Endodermal cell (in vitro differentiated cells): ENCODE data around the gene PRRX2. TPM values are rescaled to one million over a fixed set of nuclear protein-coding genes. Genes with fewer than 3 reads are reported as not detected.

Experiments
- DNase-seq: peaks from one replicate; pipeline ENCODE4 v3.0.0-alpha.2; 2017
- H3K27ac ChIP-seq: 2 replicates; pipeline ENCODE4 v1.5.1; 2013; ENCODE audit warnings: mild to moderate bottlenecking, low read depth, low read length, moderate library complexity
- H3K27me3 ChIP-seq: 2 replicates; pipeline ENCODE4 v1.6.1; 2013; ENCODE audit warnings: mild to moderate bottlenecking, low read length, moderate library complexity; ENCODE audit not compliant: insufficient read depth, control insufficient read depth, poor library complexity, severe bottlenecking
- H3K36me3 ChIP-seq: 2 replicates; pipeline ENCODE4 v1.7.0; 2013; ENCODE audit warnings: mild to moderate bottlenecking, low read length, moderate library complexity; ENCODE audit not compliant: control insufficient read depth, insufficient read depth
- H3K4me1 ChIP-seq: one replicate; pipeline ENCODE4 v1.7.0; 2013; ENCODE audit warnings: low read length; ENCODE audit not compliant: control insufficient read depth, insufficient read depth
- H3K4me3 ChIP-seq: 2 replicates; pipeline ENCODE4 v1.5.1; 2013; ENCODE audit warnings: mild to moderate bottlenecking, low read length, moderate library complexity
- H3K9ac ChIP-seq: 2 replicates; pipeline ENCODE4 v1.6.1; 2013; ENCODE audit warnings: mild to moderate bottlenecking, low read length, moderate library complexity; ENCODE audit not compliant: poor library complexity, severe bottlenecking; ENCODE audit errors: extremely low read depth
- H3K9me3 ChIP-seq: 2 replicates; pipeline ENCODE4 v1.6.1; 2013; ENCODE audit warnings: mild to moderate bottlenecking, low read length, moderate library complexity; ENCODE audit not compliant: control insufficient read depth
- H3K27ac Mint-ChIP-seq: 2 replicates; pipeline ENCODE4 v1.8.0; 2020; ENCODE audit warnings: mixed read lengths
- H3K27me3 Mint-ChIP-seq: 2 replicates; pipeline ENCODE4 v1.8.0; 2021; ENCODE audit warnings: mild to moderate bottlenecking, mixed read lengths; ENCODE audit not compliant: insufficient read depth
- H3K36me3 Mint-ChIP-seq: 2 replicates; pipeline ENCODE4 v1.8.0; 2020; ENCODE audit warnings: low read depth, mixed read lengths
- H3K4me1 Mint-ChIP-seq: 2 replicates; pipeline ENCODE4 v1.8.0; 2020; ENCODE audit warnings: mixed read lengths
- H3K4me3 Mint-ChIP-seq: 2 replicates; pipeline ENCODE4 v1.8.0; 2020; ENCODE audit warnings: mild to moderate bottlenecking, moderate library complexity, mixed read lengths
- H3K9me3 Mint-ChIP-seq: 2 replicates; pipeline ENCODE4 v1.8.0; 2020; ENCODE audit warnings: mild to moderate bottlenecking, mixed read lengths
- CTCF ChIP-seq: fragments of 200-600 bp; sonication (generic); conservative IDR thresholded peaks from 2 replicates; pipeline ENCODE4 v1.5.0; 2021; ENCODE audit warnings: antibody characterized with exemption, mild to moderate bottlenecking
- WGBS, 2 experiments: methylation state at CpG; one replicate each; pipeline versions ENCODE4 v1.1.5 to v1.1.7; 2013; ENCODE audit warnings: missing lambda C conversion rate in 2 of 2, mixed read lengths in 1 of 2; ENCODE audit not compliant: insufficient coverage in 1 of 2, insufficient read length in 1 of 2; 5-methylcytosine and 5-hydroxymethylcytosine counted together
- total RNA-seq, 2 donors: library from RNA; stranded (reverse); fragmentation: NEBNext Ultra II Directional in 1 of 2; extraction: Animal tissue kit (Norgen Biotek cat#: 25700) in 1 of 2; gene quantifications; 2 replicates in 1 of 2; 3 replicates in 1 of 2; pipeline ENCODE4 v1.2.1, GENCODE V29; 2021

The PRRX2 gene
- total RNA-seq, 2 donors from 2014 or later = 1.0 to 3.8 TPM

- H3K36me3 ChIP-seq = peaks cover 57% of the 10 kb centered on the region
- DNase-seq = no peak
- 91 to 93% methylated on average over 5 to 9 of the region's 9 CpGs for WGBS, 2 experiments
Observed at GRCh38 chr9:129637102-129637501, 28.3 kb upstream of the PRRX2 start.

GRCh38 chr9:129637673-129638439, 27.6 kb upstream of the PRRX2 start:
- WGBS, 2 experiments = 92% methylated on average over 26 to 29 of the region's 29 CpGs
- H3K4me3 Mint-ChIP-seq = no peak overlapping the region
- Histone ChIP-seq H3K27me3 (no peaks in the 10 kb centered on the region), H3K4me1 (peaks cover 6% of the 10 kb centered on the region), H3K27ac (no peak overlapping the region), H3K4me3 (no peak overlapping the region), H3K9ac (no peak overlapping the region), H3K36me3 (peaks cover 52% of the 10 kb centered on the region), H3K9me3 (no peaks in the 10 kb centered on the region)
- H3K27me3 Mint-ChIP-seq = no peaks in the 10 kb centered on the region
- H3K36me3 Mint-ChIP-seq = peaks cover 34% of the 10 kb centered on the region
- no peak overlapping the region for H3K27ac Mint-ChIP-seq
- no peak for TF ChIP-seq CTCF
- no peak for DNase-seq
- H3K4me1 Mint-ChIP-seq = peaks cover 10% of the 10 kb centered on the region
- no peaks in the 10 kb centered on the region for H3K9me3 Mint-ChIP-seq

More at GRCh38 chr9:129637102-129637501, 28.3 kb upstream of the PRRX2 start:
- Mint-ChIP-seq H3K36me3 (peaks cover 40% of the 10 kb centered on the region), H3K27me3 (no peaks in the 10 kb centered on the region), H3K9me3 (no peaks in the 10 kb centered on the region), H3K4me1 (peaks cover 7% of the 10 kb centered on the region), H3K27ac (no peak overlapping the region), H3K4me3 (no peak overlapping the region)
- no peak overlapping the region for H3K4me3 ChIP-seq
- H3K9me3 ChIP-seq = no peaks in the 10 kb centered on the region
- H3K9ac ChIP-seq = no peak overlapping the region
- H3K4me1 ChIP-seq = peaks cover 6% of the 10 kb centered on the region
- no peaks in the 10 kb centered on the region for H3K27me3 ChIP-seq
- H3K27ac ChIP-seq = no peak overlapping the region
- TF ChIP-seq CTCF = no peak

- peaks cover 6% of the 10 kb centered on the region for H3K4me1 ChIP-seq
- Mint-ChIP-seq H3K4me3 (no peak overlapping the region), H3K27ac (no peak overlapping the region), H3K27me3 (no peaks in the 10 kb centered on the region), H3K9me3 (no peaks in the 10 kb centered on the region), H3K4me1 (peaks cover 10% of the 10 kb centered on the region), H3K36me3 (peaks cover 24% of the 10 kb centered on the region)
- peaks cover 40% of the 10 kb centered on the region for H3K36me3 ChIP-seq
- no peaks in the 10 kb centered on the region for H3K27me3 ChIP-seq
- no peak for TF ChIP-seq CTCF
- no peaks in the 10 kb centered on the region for H3K9me3 ChIP-seq
- no peak overlapping the region for H3K9ac ChIP-seq
- no peak overlapping the region for H3K27ac ChIP-seq
- WGBS, 2 experiments = 95 to 96% methylated on average over 17 of the region's 17 CpGs
- DNase-seq = no peak
- no peak overlapping the region for H3K4me3 ChIP-seq
Observed at GRCh38 chr9:129639034-129639630, 26.3 kb upstream of the PRRX2 start.
